ENCODE data around the gene FTCD.

The FTCD gene

DNA sequence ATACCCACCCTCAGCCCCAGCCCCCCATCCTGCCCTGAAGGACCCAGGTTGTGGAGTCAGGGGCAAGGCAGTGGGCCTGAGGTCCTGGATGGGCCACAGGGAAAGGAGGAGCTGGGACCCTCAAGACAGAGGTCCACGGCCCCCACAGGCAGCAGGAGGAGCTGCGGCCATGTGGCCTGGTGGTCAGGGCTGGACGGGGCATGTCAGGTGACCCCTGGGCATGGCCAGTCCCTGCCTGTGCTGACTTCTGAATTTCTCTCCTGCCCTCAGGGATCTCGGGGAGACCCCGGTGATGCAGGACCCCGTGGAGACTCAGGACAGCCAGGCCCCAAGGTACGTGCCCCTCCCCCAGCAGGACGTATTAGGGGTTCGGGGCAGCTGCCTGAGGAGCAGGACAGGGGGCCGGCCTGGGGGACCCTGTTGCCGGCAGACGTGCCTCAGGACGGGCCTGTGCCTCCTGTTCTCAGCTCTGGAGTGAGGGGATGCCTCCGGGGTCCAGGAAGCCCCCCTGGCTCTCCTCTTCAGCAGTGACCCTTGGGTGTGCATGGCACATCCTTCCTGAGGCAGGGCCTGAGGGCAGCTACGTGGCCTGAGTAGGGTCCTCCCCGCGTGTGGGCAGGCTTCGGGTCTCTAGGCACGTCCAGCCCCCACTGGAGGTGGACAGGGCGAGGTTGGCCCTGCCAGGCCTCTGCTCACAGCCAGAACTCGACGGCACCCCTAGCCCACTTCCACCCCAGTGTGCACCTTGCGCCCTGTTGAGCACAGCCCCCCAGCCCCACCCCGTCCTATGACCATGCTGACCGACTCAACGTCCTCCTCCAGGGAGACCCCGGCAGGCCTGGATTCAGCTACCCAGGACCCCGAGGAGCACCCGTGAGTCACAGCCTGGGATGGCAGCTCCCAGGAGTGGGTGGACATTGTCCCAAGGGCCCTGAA lies 33.8 kb downstream of the FTCD start:
- DNase-seq: no peak

GRCh38 chr21:46120301-46121285 lies 34.8 kb downstream of the FTCD start:
- DNase-seq: no peak

DNA sequence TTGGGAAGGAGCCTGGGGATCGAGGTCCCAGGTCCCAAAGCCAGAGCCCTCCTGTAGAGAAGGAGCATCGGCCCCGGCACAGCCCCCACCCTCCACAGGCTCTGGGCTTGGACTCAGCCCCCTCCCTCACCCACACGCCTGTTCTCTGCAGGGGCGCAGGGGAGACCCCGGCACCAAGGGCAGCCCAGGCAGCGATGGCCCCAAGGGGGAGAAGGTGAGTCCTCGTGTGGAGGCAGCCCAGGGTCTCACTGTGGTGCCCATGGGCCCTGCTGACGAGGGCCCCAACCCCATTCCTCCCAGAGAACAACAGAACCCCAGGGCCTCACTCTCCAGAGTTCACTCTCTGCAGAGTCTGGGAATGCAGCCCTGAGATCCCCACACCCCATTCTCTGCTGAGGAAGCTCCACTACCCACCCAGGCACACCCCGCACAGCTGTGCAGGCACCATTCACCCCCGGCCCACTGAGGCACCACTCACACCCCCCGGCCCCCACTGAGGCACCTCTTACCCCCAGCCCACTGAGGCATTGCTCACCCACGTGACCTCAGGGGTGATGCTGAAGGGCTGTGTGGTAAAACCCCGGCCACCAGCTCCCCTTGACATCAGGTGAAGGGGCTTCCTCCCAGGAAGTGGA lies 35.6 kb downstream of the FTCD start:
- no peak for DNase-seq

DNA sequence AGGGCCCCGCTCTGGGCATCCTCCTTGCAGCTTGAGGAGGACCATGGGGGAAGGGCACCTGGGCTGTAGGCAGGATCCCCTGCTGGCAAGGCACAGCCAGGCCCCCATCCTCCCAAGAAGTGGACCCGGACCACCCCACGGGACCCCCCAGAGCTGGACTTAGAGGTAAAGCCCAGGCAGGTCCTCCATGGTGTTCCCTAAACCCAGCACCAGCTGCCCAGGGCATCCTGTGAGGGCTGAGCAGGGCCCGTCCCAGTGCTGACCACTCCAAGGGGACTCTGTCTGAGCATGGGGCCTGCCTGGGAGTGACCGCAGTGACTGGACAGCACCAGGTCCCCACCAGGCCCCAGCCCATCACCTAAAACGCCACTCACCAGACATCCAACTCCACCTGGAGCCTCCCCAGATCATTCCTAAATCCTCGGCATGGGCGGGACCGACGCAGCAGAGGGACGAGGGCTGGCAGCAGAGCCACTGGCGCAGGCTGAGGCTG lies 36.2 kb downstream of the FTCD start:
- no peak for DNase-seq

DNA sequence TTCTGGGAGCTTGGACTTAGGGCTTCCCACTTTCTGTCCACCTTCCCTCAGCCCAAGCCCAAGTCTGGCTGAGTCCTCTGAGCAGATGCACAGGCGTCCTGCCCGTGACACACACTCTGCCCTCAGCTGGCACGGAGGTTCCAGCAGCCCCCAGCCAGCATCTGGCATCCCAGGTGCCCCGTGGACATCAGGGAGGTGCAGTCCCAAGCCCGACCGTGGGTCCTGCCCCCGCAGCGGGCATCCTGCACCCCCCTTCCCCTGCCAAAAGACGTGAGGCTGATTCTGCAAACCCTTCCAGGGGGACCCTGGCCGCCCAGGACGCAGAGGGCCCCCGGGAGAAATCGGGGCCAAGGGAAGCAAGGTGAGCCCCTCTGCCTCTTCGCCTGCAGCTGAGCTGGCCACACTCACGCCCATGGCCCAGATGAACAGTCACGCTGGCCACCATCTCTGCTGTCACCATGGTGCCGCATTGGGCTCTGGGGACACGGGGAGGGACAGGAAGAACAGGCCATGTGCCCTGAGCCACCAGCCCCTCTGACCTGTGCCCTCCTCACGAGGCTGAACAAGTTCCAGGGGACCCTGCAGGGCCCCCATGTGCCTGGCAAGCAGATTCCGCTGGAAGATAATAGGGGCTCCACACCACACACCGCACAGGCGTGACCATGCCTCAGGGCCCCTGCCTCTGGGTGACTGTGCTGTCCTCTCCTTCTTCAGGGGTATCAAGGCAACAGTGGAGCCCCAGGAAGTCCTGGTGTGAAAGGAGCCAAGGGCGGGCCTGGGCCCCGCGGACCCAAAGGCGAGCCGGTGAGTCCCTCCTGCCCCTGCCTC lies 36.8 kb downstream of the FTCD start:
- DNase-seq: no peak

GRCh38 chr21:46117586-46118315 lies 37.6 kb downstream of the FTCD start:
- no peak for DNase-seq

GRCh38 chr21:46116776-46117585 lies 38.4 kb downstream of the FTCD start:
- DNase-seq: no peak

GRCh38 chr21:46116189-46116775 lies 39.1 kb downstream of the FTCD start:
- no peak for DNase-seq

DNA sequence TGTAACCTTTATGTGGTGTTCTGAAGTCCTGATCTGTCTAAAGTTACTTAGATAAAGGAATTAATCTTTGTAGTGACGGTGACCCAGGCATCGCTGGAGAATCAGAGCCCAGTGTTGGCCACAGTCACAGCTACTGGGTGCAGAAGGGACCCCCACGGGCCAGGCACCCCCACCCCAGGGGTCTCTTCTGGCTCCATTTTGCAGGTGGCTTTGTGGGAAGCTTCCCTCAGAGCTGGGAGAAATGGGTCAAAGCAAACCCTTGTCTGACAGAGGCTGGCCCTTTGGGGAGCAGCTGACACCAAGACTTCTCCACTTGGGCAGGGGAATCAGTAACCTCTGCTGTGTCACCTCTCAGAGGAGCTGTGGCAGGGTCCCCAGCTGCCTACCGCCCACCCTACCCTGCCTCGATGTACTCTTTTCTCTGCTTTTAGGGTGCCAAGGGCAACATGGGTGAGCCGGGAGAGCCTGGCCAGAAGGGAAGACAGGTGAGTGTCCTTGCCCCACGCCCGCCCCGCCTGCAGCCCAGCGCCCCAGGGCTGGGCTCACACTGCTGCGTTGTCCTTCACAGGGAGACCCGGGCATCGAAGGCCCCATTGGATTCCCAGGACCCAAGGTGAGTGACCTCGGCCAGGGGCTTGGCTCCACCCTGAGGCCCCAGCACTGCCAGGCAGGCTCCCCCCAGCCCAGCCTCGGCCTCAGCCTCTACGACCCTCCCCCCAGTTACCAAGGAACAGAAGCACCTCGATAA lies 39.8 kb downstream of the FTCD start:
- no peak for DNase-seq

GRCh38 chr21:46114963-46115362 lies 40.4 kb downstream of the FTCD start:
- DNase-seq: no peak

DNA sequence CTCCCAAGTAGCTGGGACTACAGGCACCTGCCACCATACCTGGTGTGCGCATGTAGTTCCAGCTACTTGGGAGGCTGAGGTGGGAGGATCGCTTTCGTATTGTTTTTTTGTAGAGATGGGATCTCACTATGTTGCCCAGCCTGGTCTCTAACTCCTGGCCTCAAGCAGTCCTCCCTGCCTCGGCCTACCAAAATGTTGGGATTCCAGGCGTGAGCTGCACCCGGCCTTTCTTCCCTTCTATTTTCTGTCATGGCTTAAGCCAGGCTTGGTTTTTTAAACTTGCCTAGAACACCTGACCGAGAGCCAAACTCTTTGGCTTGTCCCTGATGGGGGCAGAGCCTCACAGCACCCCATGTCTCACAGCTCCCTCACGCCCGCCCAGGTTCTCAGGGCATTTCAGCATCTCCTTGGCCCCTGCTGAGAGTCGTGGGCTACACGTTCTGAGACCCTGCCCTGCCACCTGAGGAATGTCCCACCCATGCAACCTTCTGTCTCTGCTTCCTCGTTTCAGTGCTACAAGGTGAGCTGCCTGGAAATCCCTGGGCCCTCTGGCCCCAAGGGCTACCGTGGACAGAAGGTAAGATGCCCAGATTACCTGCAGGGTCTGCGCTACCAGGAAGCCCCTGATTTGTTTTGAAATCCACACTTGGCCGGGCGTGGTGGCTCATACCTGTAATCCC lies 41.7 kb downstream of the FTCD start:
- DNase-seq: no peak

DNA sequence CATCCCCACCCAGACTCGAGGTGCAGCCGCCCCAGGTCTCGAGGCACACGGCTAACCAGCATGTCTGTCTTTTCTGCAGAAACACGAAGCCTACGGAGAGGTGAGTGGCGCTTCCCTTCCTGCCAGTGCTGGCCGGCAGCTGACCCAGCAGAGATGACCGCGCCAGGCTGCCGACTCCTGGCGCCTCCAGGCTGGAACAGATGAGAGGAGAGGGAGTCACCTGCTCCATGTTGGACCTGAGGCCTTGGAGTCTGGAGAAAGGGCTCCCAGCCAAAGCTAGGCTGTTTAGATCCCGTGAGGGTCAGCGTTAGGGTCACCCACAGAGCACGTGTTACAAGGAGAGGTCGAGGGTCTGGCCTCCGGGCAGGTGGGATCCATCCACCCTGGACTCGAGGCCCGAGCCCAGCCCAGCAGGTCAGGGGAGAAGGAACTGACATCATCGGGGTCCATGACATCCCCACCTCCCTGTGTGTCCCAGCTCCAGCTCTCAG lies 42.6 kb downstream of the FTCD start:
- no peak for DNase-seq

DNA sequence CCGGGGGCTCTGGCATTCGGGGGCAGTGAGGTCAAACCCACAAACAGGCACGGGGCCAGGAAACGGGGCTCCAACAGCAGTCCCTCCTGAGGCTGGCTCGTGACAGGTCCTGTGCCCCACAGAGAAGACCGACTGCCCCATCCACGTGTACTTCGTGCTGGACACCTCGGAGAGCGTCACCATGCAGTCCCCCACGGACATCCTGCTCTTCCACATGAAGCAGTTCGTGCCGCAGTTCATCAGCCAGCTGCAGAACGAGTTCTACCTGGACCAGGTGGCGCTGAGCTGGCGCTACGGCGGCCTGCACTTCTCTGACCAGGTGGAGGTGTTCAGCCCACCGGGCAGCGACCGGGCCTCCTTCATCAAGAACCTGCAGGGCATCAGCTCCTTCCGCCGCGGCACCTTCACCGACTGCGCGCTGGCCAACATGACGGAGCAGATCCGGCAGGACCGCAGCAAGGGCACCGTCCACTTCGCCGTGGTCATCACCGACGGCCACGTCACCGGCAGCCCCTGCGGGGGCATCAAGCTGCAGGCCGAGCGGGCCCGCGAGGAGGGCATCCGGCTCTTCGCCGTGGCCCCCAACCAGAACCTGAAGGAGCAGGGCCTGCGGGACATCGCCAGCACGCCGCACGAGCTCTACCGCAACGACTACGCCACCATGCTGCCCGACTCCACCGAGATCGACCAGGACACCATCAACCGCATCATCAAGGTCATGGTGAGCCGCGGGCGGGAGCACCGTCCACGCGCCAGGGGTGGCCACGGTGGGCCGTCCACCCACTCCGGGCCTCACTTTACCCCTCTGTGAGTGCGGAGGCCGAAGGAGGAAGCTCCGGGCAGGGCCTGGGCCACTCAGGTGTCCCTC lies 43.3 kb downstream of the FTCD start:
- DNase-seq: no peak

- DNase-seq: no peak
Observed at GRCh38 chr21:46111193-46111571, 44.2 kb downstream of the FTCD start.

DNA sequence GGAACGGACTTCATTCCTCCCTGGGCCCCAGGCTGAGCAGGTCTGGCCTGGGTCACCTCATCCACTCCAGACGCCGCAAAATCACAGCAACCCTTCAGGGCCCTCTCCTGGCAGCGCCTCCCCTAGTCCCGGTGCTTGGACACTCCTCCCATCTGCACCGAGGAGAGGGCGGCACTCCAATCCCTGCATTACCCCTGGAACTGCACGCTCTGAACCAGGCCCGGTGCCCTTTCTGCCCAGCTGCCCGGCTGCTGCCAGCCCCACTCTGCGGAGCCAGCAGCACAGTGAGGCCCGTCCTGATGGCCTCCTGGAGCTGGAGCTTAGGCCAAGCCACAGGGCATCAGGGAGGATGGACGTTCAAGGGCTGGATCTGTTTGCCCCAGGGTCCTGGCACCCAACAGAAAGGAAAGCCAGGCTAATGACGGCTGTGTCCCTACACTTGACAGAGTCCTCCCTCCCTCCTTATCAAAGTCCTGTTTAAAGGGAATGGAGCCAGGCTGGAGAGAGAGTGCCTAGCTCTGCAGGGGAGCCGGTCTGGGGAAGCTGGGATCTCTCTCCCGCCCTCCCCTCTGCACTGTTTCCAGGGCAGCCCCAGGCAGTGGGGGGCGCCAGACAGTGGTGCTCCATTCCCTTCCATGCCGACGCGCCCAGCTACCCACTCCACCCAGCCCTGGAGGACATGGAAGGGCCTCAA lies 44.7 kb downstream of the FTCD start:
- no peak for DNase-seq

- DNase-seq: no peak
Observed at GRCh38 chr21:46109313-46110221, 45.8 kb downstream of the FTCD start.

All from inflammatory macrophage treated with lipopolysaccharide for 4 hours (primary cell).